ENCODE measurements around the gene EMC9. TPM values are rescaled to one million over a fixed set of nuclear protein-coding genes. Genes with fewer than 3 reads are reported as not detected.
A peak's percentile ranks its signal among the peaks of the same experiment; 100 is the strongest.

Gene EMC9
- polyA plus RNA-seq, 3 donors = 6.4 to 9.4 (median 8.5) TPM

GRCh38 chr14:24188251-24189058 lies 47.1 kb upstream of the EMC9 start, which contains the start of gene IPO4:
Gene IPO4, minus strand, starts transcription at chr14:24188816. Its CDS starts 29 bp downstream, at chr14:24188787.
- no peaks in the 10 kb centered on the region for H3K9me3 Mint-ChIP-seq
- TF ChIP-seq, protein P1, sequence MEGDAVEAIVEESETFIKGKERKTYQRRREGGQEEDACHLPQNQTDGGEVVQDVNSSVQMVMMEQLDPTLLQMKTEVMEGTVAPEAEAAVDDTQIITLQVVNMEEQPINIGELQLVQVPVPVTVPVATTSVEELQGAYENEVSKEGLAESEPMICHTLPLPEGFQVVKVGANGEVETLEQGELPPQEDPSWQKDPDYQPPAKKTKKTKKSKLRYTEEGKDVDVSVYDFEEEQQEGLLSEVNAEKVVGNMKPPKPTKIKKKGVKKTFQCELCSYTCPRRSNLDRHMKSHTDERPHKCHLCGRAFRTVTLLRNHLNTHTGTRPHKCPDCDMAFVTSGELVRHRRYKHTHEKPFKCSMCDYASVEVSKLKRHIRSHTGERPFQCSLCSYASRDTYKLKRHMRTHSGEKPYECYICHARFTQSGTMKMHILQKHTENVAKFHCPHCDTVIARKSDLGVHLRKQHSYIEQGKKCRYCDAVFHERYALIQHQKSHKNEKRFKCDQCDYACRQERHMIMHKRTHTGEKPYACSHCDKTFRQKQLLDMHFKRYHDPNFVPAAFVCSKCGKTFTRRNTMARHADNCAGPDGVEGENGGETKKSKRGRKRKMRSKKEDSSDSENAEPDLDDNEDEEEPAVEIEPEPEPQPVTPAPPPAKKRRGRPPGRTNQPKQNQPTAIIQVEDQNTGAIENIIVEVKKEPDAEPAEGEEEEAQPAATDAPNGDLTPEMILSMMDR (IDR thresholded peaks at IDR 0.05) = no peak
- intact Hi-C loops (cut with micrococcal nuclease) = no loop called here
- Histone ChIP-seq H3K9me3 (replicated peaks in 1 of 2; ENCODE audit: control insufficient read depth in 1 of 2, insufficient read depth in 1 of 2, low read length in 2 of 2) (no peaks in the 10 kb centered on the region), H3K27ac (ENCODE audit: low read depth in 1 of 2, low read length in 2 of 2) (peak within 1 kb of the TSS; percentile 40 to 55), H3K4me2 (replicated peaks; ENCODE audit: extremely low read depth, low read length, poor library complexity, severe bottlenecking) (peak within 1 kb of the TSS; percentile 97), H2AFZ (ENCODE audit: insufficient read depth, low read depth, low read length, poor library complexity, severe bottlenecking) (peak within 1 kb of the TSS; percentile 79), H3K9ac (ENCODE audit: insufficient read depth, low read length, poor library complexity, severe bottlenecking) (peak within 1 kb of the TSS; percentile 60), H4K20me1 (ENCODE audit: insufficient read depth, low read length) (no peaks in the 10 kb centered on the region), H3K4me1 (ENCODE audit: control insufficient read depth in 1 of 2, insufficient read depth in 2 of 2, low read length in 2 of 2) (peaks cover 18 to 21% of the 10 kb centered on the region in 2 donors), H3K36me3 (replicated peaks in 1 of 2; ENCODE audit: control insufficient read depth in 1 of 2, insufficient read depth in 2 of 2, low read length in 2 of 2) (peaks cover 23 to 61% of the 10 kb centered on the region in 2 donors), H3K27me3 (ENCODE audit: control insufficient read depth in 2 of 2, insufficient read depth in 2 of 2, low read length in 2 of 2) (no peaks in the 10 kb centered on the region), H3K79me2 (ENCODE audit: insufficient read depth, low read length) (peaks cover 16% of the 10 kb centered on the region), H3K4me3 (replicated peaks in 1 of 3; ENCODE audit: low read depth in 2 of 3, low read length in 3 of 3) (peak within 1 kb of the TSS; percentile 34 to 79 (median 62))
- peaks cover 27% of the 10 kb centered on the region for H3K4me1 Mint-ChIP-seq
- H3K27ac Mint-ChIP-seq = peak within 1 kb of the TSS; percentile 69 to 95 (median 88)
- peak; percentile 97 to 99 (median 98) for DNase-seq
- peak within 1 kb of the TSS; percentile 83 to 88 for H3K4me3 Mint-ChIP-seq
- H3K36me3 Mint-ChIP-seq = peaks cover 51 to 65% of the 10 kb centered on the region in 2 donors
- H3K27me3 Mint-ChIP-seq (ENCODE audit: low read depth in 3 of 3) = peaks cover 0 to 3% (median 1%) of the 10 kb centered on the region in 3 donors
- WGBS (ENCODE audit: insufficient coverage) = under 1% methylated on average over 63 of the region's 65 CpGs

DNA sequence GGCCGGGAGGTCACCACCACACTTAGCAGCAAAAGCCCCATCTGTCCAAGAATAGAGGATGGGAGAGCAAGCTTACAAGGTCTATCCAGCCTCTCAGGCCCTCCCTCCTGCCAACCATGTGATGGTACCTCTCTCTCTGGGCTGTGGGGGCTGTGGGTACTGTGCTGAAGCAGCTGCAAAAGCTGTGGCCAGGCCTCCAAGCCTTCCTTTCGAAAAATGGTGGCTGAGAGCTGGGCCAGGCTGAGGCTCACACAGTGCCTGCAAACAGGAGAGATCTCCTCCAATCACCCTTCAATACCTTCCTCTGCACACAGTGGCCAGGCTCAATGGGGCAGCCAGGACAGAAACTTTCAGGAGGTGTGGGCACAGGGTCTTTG lies 46.1 kb upstream of the EMC9 start:
- WGBS (ENCODE audit: insufficient coverage) = no CpG with 5 or more reads among the region's 2 CpGs
- Histone ChIP-seq H3K4me2 (replicated peaks; ENCODE audit: extremely low read depth, low read length, poor library complexity, severe bottlenecking) (peak overlapping the region; percentile 97), H4K20me1 (ENCODE audit: insufficient read depth, low read length) (no peaks in the 10 kb centered on the region), H3K27me3 (ENCODE audit: control insufficient read depth in 2 of 2, insufficient read depth in 2 of 2, low read length in 2 of 2) (no peaks in the 10 kb centered on the region), H2AFZ (ENCODE audit: insufficient read depth, low read depth, low read length, poor library complexity, severe bottlenecking) (peak overlapping the region; percentile 79), H3K9ac (ENCODE audit: insufficient read depth, low read length, poor library complexity, severe bottlenecking) (no peak overlapping the region), H3K36me3 (replicated peaks in 1 of 2; ENCODE audit: control insufficient read depth in 1 of 2, insufficient read depth in 2 of 2, low read length in 2 of 2) (peaks cover 25 to 64% of the 10 kb centered on the region in 2 donors), H3K27ac (ENCODE audit: low read depth in 1 of 2, low read length in 2 of 2) (no peak overlapping the region), H3K4me1 (ENCODE audit: control insufficient read depth in 1 of 2, insufficient read depth in 2 of 2, low read length in 2 of 2) (peaks cover 18 to 21% of the 10 kb centered on the region in 2 donors), H3K79me2 (ENCODE audit: insufficient read depth, low read length) (peaks cover 14% of the 10 kb centered on the region), H3K4me3 (replicated peaks in 1 of 3; ENCODE audit: low read depth in 2 of 3, low read length in 3 of 3) (peak overlapping the region in 1 of 3 experiments; percentile 79), H3K9me3 (replicated peaks in 1 of 2; ENCODE audit: control insufficient read depth in 1 of 2, insufficient read depth in 1 of 2, low read length in 2 of 2) (no peaks in the 10 kb centered on the region)
- Mint-ChIP-seq H3K27ac (peak overlapping the region in 2 of 7 donors; percentile 41 to 95), H3K27me3 (ENCODE audit: low read depth in 3 of 3) (peaks cover 0 to 3% (median 1%) of the 10 kb centered on the region in 3 donors), H3K9me3 (no peaks in the 10 kb centered on the region), H3K4me3 (peak overlapping the region in 1 of 2 donors; percentile 83), H3K36me3 (peaks cover 51 to 67% of the 10 kb centered on the region in 2 donors), H3K4me1 (peaks cover 25% of the 10 kb centered on the region)
- TF ChIP-seq, protein P1 (IDR thresholded peaks at IDR 0.05) = no peak
- DNase-seq = no peak
- intact Hi-C loops (cut with micrococcal nuclease) = no loop called here

All from CD14-positive monocyte (primary cell).